Stimulated activated CD8-positive, alpha-beta memory T cell treated with anti-CD3 and anti-CD28 coated beads, Interleukin-2, amount 100 ng/mL, for 48 hours (primary cell): ENCODE data around the gene JAKMIP2.

Experiments
- DNase-seq, 2 donors: peaks; one replicate each; pipeline ENCODE4 v3.0.0-alpha.2; 2020; ENCODE audit warnings: low read depth in 2 of 2

JAKMIP2 gene

GRCh38 chr5:147788023-147788422 lies 5.5 kb upstream of the JAKMIP2 start:
- DNase-seq, result no peak

DNA sequence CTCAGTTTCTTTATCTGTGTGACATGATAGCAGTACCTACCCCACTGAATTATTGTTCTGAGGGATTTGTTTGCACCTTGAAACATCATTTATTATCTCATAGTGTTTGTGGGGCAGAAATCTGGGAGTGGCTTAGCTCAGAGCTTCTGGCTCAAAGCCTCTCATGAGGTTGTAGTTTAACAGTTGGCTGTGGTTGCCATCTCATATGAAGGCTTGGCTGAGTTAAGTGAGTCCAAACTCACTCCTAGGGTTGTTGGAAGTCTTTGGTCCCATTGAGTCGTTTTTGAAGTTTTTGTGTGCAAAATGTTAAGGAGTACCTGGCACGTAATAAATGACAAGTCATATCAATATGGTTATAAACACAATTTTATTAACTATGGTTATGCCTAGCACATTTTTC lies 3.6 kb upstream of the JAKMIP2 start:
- DNase-seq, result no peak

DNA sequence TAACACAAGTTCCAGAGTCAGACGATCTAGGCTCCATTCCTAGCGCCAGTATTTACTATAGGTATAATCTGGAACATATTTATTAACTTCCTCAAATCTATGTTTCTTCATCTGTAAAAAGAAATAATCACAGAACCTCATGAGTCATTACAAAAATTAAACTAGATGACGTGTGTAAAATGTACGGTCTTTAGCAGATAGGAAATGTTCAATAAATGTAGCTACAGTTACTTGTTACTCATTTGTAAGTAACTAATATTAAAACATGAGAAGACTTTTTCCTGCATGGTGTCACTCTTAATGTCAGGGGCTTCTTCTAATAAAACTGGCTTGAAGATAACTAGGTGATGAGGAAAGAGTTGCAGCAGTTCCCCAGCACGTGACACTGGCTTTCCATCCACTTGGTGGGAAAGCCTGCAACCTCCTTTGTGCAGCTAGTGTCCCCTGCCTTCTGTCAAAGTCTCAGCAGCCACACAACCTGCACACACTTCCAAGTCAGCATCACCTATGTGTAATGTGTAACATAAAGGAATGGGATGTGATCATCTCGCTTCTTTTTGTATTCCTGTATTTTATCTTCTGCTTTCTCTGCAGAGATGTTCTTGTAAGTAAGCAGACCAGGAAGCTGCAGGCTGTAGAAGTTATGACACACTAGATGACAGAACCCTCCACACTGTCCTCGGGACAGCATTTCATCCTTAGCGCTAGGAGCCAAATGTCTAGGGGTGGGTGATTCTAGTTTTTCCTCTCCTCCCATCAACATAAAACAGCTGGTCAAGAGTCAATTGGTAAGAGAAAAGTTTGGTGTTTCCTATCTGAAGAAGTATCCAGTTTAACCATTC lies 1.8 kb upstream of the JAKMIP2 start:
- DNase-seq, result no peak

GRCh38 chr5:147780924-147781573 lies 1.5 kb downstream of the JAKMIP2 start:
- no peak for DNase-seq

DNA sequence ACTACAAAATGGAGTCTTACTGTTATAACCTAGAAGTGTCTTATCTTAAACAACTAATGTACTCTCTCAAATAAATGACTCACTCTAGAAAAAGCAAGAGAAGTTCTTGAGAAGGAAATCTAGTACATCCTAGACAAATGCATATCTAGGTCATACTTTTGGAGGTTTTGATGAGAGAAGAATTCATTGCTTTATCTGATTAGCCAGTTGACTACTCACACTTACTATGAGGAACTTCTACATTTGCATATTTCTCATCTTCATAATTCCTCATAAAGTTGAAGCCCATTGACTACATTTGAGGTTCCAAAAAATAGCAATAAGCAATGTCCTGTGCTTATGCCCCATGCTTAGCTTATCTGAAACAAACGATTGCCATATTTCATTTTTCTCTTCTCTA lies 2.8 kb downstream of the JAKMIP2 start:
- DNase-seq, result no peak

DNA sequence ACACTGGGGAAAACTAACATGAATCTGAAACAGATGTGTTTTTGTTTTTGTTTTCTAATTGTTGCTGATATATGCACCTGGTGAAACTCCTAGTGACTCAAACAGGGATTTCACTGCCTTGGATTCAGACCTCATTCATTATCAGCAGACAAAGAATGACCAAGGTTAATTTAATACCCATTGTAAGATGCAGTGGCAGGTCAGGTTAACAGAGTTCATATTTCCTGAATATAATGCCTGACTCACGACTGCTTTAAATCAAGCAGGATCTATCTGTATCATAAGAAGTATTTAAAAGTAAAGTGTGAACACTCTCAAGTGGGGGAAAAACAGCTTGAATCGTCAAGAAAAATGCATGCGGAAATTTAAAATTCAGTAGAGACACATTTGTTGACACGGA lies 5.5 kb downstream of the JAKMIP2 start:
- no peak for DNase-seq

DNA sequence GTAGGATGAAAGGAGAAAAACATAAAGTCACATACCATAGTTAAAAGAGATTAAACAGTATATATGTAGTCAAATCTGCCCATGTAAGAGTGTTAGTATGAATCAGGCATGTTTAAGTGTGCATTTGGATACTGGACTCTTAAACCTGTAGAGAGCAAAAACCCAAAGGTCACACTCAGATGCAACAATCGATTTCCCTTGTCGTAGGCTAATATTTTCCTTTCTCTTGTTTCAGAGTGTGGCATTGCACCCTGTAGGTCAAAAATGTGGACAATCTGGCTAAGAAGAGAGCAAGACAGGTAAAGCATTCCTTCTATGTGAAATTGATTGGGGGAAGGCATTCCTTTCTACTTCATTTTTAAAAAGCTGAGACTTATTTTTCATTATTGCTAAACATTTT lies 8.9 kb downstream of the JAKMIP2 start:
- DNase-seq, result no peak

DNA sequence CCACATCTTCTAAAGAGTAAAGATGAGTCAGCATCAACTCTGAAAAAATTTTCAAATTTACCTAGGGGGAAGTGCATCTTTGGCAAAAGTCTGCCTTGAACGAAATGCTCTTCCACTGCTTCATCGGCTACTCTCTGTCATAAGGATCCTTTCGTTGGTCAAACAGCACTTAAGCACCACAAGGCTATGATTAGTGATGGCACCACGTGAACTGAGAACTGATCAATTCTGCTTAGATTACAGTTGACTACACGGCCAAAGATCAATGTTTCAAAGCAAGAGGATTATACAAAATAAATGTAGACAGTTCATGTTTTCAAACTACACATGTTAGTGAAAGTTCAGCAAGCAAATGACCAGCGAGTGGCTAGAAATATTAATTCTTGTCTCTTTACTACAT lies 9.4 kb downstream of the JAKMIP2 start:
- DNase-seq, result no peak

GRCh38 chr5:147767048-147767447 lies 15.5 kb downstream of the JAKMIP2 start:
- no peak for DNase-seq

GRCh38 chr5:147763791-147764525 lies 18.6 kb downstream of the JAKMIP2 start:
- no peak for DNase-seq

- DNase-seq, result no peak
Observed at GRCh38 chr5:147760086-147760875, 22.2 kb downstream of the JAKMIP2 start.

DNA sequence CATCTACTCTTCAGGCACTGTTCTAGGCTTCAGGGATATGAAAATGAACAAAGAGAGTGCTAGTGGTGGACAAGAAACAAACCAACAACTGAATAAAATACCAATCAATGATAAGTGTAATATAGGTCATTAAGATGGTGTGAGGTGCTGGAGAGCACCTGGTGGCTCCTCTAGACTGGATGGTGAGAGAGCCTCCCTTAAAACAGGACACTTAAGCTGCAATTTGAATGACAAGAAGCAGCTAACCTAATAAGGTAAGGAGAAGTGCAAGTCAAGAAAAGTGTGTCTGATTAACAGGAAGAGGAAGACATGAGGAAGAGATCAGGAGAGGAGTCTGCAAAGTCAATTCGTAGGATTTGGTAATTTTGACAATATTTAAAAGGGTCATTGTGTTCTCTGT lies 23.1 kb downstream of the JAKMIP2 start:
- no peak for DNase-seq

- DNase-seq, result no peak
Observed at GRCh38 chr5:147756566-147756965, 26.0 kb downstream of the JAKMIP2 start.

GRCh38 chr5:147754372-147755122 lies 28.0 kb downstream of the JAKMIP2 start:
- no peak for DNase-seq

- no peak for DNase-seq
Observed at GRCh38 chr5:147753765-147754164, 28.8 kb downstream of the JAKMIP2 start.

DNA sequence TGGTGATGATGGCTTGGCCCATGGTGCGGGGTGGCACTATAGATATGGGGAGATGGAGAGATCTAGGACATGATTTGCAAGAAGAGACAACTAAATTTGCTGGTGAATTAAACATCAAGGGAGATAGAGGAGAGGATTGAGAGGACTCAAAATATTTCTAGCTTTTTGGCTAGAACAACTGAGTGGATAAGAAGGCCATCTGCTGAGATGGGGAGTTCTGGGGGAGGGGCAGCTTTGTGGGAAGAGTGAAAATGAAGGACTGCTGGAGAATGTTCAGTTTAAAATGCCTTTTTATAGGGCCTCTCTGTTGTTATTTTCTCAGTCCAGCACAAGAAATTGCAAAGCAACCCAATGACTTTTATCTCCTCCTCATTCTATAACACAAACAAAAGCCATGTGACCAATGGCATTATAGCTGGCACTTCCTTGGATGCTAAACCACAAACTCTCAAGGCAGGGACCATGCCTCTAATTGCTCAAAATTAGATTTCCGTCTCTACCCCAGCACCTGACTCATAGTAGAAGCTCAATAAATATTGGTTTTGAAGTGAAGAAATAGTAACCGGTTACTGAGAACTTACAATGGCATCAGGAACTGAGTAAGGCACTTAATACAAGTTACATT lies 29.8 kb downstream of the JAKMIP2 start:
- no peak for DNase-seq

- no peak for DNase-seq
Observed at GRCh38 chr5:147752033-147752432, 30.5 kb downstream of the JAKMIP2 start.

DNA sequence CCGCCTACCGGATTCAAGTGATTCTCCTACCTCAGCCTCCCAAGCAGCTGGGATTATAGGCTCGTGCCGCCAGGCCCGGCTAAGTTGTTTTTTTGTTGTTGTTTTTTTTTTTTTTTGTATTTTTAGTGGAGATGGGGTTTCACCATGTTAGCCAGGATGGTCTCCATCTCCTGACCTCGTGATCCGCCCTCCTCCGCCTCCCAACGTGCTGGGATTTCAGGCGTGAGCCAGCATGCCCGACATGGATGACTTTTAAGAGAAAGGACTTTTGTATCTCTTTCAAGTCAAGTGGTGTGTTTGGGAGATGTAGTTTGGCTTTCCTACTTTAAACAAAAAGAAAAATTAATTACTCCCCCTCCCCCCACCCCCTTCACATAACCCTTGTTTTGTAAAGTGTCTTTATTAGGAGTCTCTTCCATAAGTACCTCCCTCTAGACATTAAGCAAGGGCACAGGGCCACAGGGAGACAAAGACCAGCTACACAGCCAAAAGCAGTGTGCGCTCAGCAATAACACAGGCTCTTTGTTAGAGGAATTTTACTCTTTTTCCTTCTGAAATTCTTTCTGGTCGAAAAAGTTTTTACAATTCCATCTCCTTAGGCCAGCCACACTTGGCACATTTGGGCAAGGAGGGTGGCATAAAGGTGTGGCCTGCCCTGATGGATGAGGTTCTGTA lies 31.2 kb downstream of the JAKMIP2 start:
- no peak for DNase-seq

- DNase-seq, result no peak
Observed at GRCh38 chr5:147750065-147750464, 32.5 kb downstream of the JAKMIP2 start.

- DNase-seq, result no peak
Observed at GRCh38 chr5:147748590-147748989, 33.9 kb downstream of the JAKMIP2 start.
